Putamen (tissue), 1 donor: ENCODE data around the gene MEX3C.

ENCODE experiments used
- DNase-seq: peaks from one replicate; pipeline ENCODE4 v3.0.0-alpha.2; 2016; ENCODE audit warnings: low spot score

MEX3C gene

DNA sequence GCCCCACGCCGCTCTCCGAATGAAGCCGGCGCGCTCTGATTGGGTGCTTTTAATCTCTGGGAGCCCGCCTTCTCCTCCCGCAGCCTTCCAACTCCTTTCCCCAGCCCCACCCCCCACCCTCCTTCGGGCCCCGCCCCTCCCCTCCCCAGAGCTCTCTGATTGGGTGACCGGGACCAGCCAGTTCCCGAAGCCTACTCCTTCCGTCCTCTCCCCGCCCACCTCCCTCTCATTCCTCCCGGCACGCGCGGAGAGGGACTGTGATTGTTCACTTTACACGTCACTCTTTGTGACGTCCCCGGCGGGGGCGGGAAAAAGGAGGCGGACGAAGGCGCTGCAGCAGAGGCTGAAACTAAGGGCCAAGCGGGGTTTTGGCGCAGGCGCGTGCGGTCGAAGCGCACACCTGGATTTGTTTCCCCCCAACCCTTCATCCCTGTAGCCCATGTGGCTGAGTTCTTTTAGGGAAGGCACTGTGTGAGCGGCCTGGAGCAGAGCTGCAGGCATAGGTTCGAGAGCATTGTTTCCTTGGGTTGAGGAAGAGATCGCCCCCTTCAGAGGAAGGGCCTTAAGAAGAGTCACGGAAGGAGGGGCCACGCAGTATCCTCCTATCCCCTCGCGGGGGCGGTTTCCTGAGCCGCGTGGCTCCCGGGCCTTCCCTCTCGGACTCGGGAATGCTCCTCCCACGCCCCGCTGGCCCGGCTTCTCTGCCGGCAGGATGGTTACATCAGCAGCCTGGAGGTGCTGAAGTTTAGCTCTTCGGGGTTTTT is at the start of gene MEX3C:
Gene MEX3C, minus strand, starts transcription at position 21 of the 764 bp plus-strand sequence. CDS start 361 bp downstream, outside the sequence.
- DNase-seq, result peak; percentile 100

DNA sequence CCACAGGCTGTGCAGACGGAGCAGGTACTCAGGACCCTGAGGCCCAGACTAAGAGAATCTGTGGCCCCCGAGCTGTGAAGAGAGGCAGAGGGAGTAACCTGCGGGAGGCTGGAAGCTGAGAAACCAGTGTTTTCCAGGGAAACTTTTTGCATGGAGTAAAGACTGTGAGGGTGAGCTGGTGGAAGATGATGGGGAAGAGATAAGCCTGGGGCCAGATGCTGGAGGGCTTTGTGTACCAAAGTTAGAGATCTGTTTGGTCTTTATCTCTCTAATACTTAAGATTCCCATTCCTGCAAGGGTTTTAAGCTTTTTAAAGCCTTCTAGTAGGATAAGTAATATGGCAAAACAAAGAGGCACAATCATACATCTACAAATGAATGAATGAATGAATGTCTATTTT is 43.7 kb upstream of the MEX3C start:
- no peak for DNase-seq

DNA sequence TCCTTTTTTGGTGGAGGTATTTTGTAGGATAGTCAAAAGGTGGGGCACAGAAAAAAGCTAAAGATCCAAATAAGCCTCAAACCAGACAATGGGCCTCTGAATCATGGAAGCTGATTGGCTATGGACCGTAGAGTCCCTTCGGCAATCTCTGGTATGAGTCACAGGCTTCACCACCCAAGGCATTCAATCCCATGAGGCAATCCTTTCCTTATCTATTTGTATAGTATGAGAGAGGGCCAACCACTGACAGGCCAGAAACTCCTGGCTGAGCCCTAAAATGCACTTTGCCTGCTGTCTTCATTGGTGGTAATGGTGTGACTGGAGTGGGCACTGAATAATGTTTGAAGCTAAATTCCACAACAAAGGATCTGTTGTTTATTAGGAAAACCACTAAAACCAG is 38.7 kb upstream of the MEX3C start:
- no peak for DNase-seq

DNA sequence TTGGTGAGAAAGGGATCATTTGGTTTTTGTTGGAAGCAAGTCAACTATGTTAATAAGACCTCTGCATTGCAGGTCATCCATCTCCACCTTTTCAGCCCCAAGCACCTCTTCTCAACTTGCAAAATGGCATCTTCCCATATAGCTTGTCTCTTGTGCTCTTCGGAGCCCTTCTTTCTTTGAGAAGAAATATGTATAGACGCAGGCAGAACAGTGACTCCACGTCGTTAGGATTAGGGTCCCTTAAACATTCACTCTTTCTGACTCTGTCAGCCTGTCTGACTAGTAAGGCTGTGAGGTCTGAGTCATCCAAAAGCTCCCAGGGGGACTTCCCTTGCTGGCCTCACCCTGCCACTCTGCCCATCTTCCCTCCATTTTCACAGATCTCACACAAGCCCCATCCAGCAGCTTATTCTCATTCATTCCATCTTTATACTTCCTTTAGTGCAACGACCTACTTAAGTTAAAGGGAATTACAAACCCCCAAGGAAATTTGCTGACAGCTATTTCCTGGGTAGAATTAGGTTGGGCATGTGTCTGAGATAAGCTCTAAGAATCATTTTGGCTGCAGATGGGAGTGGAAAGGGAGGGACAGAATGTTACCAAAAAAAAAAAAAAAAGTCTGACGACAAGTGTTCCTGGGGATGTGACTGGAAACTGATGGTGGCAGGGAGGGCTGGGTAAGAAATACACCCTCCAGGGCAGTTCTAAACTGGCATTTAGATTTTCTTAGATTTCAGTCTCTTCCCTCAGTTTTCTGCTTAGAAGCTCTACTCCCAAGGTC is 37.7 kb upstream of the MEX3C start:
- DNase-seq, result no peak

DNA sequence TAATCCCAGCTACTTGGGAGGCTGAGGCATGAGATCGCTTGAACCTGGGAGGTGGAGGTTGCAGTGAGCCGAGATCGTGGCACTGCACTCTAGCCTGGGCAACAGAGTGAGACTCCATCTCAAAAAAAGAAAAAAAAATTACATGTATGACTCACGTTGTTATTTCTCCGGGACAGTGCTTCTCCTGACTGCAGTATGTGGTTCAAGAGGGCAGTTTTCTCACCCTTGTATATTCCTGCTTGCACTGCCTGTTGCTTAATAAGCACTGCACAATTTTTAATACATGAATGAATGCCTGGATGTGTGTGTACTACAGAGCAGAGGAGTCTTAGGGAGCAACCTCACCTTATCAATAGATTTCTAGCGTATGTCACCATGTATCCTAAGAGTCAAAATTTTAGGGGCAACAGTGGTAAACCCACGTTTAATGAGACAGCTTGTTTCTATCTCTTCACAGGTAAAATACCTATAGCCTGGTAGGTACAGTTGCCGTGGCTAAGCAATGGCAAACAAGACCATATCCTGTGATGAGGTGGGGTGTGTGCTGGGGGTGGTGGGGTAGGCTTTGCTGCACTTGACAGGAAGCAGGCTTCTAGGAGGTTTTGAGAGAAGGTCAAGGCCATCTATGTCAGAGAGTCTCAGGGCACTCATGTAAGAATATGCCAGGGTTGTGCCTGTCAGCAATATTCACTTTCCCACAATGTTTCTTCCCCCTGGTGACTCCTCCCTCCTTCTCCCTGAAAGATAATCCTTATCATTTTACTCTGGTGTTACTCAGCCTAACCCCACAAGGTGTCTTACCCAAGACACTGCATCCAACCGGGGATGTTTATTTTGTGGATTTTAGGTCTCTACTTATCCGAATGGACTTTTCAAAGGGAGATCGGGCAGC is 36.9 kb upstream of the MEX3C start:
- no peak for DNase-seq

DNA sequence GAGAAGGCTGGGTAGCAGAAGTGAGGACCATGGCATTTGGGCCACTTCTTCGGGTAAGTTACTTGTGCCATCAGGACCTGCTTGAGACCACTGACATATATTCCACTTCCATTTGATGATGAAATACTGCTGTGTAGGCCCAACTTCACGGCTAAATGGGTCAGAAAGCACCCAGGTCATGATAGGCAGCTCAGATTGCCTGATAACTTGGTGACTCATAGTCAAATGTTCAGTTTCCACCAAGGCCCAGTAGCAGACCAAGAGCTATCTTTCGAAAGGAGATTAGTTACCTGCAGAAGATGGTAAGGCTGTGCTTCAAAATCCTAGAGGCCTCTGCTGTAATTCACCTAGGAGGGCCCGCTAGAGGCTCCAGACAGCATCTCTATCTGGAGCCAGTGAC is 31.8 kb upstream of the MEX3C start:
- no peak for DNase-seq

DNA sequence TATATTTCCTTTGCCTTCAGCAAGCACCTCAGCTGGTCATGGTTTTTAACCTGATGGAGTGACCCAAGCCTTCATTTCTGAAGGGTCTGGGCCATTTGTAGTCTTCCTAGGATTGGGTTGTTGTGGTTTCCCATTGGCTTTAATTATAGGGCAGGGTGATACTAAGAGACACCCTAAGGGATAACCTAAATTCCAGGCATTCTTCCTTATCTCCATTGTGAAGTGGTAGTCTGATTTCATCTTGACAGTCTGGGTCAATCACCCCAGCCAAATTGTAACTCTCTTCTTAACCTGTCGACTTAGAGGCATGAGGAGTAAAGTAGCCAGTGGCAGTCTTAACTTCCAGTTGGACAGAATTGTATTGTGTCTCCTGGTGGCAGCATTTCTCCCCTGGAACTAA is 30.2 kb upstream of the MEX3C start:
- no peak for DNase-seq

DNA sequence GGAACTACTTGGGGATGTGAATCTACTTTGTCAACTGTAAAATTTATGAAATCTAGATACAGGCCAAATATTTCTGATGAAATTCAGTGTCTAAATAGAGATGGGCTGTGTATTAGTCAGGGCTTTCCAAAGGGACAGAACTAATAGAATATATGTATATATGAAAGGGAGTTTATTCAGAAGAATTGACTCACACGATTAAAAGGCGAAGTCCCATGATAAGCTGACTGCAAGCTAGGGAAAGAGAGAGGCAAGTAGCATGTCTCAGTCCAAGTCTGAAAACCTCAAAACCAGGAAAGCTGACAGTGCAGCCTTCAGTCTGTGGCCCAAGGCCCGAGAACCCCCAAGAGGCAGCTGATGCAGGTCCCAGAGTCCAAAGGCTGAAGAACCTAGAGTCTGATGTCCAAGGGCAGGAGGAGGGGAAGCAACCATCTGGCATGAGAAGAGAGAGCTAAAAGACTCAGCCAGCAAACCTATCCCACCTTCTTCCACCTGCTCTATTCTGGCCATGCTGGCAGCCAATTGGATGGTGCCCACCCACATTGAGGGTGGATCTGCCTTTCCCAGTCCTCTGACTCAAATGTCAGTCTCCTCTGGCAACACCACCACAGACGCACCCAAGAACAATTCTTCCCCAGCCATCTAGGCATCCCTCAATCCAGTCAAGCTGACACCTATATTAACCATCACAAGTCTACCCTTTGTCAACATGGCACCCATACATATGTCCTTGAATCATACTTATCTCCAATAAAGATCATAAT is 29.3 kb upstream of the MEX3C start:
- DNase-seq, result no peak

DNA sequence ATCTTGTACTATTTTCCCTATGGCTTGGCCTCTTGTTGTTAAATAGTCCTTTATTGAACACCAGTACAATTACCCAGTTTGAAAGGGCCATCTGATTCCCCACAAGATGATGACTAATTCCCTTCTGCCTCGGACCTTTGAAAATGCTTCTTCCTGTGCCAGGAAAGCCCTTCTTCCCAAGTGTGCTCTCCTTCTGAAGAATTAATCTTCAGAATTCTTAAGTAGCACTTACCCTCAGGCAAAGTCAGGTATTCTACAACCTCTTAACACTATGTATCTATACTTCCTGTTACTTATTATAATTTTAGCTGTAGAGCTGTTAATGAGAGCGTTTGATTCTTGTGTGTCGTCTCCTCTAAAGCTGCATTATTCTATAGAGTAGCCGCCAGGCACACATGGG is 28.6 kb upstream of the MEX3C start:
- DNase-seq, result no peak

DNA sequence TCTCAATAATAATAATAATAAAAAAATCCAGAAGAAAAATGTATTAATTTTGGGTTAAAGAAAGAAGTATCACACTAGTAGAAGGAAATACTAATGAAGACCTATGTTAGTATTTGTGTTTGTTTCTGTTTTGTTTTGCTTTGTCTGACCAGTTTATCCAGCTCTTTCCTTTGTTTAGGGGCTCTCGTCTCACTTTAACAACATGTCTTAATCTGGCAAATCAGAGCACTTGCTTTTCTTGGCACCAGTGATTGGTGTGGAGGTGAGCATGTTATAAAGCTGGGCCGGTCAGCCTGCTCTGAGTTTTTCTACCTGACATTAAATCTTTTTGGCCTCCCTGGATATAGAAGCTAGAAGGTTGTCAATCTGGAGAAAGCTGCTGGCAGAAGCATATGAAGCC is 15.1 kb upstream of the MEX3C start:
- DNase-seq, result no peak

DNA sequence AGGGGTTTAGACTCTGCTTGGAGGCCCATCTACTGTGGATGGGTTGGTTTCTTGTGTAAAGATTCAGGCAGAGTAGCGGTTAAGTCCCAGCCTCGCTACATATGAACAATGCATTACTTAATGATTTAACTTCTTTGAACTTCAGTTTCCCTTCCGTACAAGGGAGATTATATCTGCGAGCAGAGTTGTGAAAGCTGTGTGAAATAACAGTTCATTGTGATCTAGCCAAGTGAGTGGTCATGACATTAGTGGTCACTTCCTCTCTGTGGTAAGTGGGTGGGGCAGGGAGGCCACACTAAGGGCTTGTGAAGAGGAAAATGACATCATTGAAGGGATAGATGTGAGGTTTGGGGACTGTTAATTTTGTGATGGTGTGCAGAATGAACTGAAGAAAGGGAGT is 14.1 kb upstream of the MEX3C start:
- no peak for DNase-seq

DNA sequence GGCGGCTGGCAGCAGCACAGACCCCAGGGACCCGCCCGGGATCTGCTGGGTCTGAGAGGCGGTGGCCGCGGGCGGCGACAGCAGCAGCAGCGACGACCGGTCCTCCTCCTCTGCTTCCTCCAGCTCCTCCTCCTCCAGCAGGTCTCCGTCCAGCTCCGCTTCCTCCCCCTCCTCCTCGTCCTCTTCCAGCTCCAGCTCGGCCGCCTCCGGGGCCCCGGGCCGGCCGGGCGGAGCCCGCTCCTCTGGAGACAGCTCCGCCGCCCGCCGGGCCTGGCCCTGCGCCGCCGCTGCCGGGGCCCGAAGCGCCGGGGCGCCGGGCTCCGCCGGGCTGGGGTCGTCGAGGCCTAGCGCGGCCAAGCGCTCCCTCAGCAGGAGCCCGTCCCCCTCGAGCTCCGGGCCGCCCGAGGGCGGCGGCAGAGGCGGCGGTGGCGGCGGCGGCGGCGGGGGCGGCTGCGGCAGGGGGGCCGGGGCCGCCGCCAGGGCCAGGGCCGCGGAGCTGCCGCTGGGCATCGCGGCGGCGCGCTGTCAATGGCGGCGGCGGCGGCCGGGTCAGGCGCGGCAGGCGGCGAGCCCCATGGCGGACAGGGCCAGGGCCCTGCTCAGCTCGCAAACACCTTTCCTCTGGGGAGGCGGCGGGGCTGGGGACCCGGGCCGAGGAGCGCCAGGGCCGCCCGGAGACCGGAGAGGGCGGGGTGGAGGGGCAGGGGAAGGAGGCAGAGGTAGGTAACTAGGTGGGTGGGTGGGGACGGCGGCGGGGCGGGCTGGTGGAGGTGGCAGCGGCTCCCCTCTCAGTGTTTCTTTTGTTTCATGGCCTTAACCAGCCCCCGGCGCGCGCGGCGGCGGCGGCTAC is 445 bp downstream of the MEX3C start:
- peak; percentile 33 for DNase-seq

DNA sequence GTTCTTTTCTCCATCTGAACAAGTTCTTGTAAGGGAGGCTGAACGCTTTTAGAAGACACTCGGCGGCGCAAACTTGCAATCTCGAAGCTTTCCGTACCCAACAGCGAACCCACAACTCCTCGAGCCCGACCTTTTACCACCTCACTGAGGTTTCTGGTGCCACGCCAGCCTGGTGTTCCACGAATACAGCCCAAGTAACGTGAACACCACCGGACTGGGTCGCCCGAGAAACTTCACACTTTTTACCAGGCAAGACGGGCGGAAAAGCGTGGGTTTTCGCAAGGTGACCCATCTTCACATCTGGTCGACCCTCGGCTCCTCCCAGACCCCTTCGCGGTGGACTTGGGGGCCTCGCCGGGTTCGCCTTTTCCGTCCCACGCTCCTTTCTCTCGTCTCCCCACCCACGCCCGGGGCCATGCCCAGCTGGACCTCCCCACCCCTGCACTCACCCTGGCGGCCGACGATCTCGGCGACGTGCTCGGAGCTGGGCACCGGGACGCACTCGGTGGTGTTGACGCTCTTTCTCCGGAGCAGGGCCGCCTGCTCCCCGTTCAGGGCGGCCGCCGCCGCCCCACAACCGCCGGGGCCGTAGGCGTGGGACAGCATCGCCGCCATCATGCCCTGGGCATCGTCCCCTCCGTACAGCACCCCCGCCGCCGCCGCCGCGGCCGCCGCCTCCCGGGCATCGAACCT is 1.2 kb downstream of the MEX3C start:
- no peak for DNase-seq

DNA sequence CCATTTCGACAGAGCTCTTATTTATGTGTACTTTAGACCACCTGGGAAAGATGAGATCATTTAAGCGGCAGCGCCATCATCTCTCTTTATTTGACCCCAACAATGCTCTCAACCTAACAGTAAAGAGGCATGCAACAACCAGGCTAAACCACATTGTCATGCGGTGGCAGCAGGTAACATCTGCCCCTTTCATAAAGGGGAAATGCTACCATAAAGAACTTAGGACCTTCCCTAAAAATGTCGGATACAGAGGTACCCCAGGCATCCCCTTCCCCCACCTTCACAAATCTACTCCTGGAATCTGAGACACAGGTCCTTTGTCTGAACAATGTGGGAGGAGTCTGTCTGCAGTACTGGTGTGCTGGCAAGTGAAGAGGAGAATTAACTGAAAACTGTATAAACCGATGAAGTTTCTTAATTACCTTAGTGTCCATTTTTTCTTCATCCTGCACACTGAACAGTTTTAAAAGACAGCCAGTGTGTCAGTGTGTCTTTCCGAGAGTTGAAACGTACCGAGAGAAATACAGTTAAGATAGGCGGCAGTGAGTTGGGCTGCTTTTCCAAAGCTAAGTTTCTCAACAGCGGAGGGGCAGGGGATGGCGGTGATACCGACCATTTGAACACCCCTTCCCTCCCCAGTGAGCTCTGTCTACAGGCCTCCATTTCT is 1.9 kb downstream of the MEX3C start:
- peak; percentile 25 for DNase-seq

DNA sequence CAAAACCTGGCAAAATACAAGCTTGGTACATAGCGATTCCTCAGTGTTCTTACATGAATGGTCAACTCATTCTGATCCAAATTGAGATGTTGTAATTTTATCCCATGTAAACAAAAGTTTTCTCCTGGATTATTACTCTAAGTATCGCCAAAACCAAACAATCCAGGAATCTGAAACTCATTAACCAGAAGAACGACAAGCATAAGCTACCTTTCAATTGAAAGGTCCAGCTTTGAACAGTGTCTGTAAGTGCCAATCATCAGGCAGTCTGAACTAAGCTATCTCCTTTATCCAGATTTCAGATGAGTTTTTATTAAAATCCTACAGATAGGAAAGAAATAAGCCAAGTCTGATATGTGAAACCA is 2.4 kb downstream of the MEX3C start:
- DNase-seq, result no peak

DNA sequence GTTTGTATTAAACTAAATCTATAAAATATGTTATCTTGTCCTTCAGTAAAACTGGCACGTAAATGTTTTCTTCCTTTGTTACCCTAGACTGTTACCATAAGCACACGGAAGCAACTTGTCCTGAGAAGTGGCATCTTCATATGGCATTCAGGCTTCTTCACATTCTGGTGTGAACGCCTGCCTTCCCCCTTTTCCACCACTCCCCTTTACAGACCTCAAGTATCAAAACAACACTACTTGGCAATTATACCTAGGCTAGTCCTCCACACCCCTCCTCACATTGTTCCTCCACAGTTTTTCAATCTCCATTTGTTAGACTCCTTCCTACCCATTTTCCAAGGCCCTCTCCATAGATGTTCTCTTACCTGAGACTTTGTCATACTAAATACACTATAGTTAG is 2.9 kb downstream of the MEX3C start:
- peak; percentile 4 for DNase-seq

DNA sequence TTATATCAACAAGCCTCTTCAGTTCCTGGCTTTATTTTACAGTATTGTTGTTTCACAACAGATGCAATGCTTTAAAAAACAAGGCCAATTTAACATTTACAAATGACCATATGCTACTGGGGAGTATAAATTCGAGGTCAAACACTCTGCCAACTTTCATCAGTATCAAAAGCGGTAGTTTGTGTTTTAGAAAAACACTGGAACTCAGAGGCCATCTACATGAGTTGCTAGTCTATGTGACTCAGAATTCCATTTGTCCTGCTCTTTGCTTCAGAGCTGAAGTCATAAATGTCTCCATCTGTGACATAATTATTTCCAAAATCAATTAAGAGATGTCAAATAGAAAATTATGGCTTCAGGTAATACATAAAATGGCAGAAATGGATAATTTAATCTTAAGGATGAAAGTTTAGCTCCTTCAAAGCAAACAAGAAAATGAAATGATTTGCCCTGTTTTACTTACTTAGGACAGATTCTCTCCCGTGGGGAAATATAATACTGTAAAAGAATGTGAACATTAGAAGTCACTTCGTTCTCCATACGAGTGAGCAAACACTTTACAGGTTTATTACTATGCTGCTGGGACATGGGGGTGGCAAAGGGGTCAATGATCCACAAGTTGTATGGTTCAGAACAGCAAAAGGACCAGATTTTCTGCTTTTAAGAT is 3.7 kb downstream of the MEX3C start:
- no peak for DNase-seq

DNA sequence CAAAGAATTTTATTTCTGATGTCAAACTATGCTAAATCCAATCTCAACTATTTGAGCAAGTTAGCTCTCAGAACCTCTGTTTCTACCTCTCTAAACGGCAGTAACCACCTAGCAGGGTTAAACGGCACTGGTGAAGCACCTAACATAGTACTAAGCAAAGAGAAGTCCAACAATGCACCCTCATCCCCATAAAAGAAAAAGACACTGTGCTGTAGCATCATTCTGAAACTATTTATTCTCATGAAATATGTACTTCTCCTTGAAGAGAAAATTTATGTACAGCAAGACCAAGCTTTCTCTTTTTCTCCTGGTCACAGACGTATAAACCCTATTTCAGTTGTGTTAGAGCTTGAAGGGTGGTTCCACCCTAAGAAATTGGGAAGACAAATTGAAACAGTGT is 4.8 kb downstream of the MEX3C start:
- DNase-seq, result no peak

DNA sequence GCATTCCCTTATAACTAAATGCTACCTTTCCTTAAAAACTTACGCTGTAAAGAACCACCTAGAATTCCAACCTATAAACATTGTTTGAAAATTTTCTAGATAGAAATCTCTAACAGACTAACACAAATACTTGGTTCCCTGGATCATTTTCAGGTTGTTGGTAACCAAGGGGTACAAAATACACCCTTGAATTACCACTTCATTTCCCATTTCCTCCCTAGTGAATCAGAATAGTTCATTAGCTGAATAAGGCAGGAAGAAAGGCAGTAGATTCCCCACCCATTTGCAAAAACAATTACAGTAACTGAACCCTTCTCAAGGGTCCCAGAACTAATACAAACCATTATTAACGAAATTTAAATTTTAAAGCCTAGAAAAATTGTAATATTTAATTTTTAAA is 5.5 kb downstream of the MEX3C start:
- no peak for DNase-seq
